Duodenal mucosa (tissue), 2 donors: ENCODE data around the gene EEF1AKMT2.
"Not testable (repeated sequence)": the region's sequence is repeated elsewhere in the genome, so short reads cannot be mapped to it uniquely, and the experiment has no call there.

Experiments
- H3K27ac ChIP-seq: one replicate; pipeline ENCODE4 v1.7.0; 2013; ENCODE audit warnings: low read depth, low read length
- H3K27me3 ChIP-seq, 2 donors: one replicate each; pipeline ENCODE4 v1.7.0; 2013; ENCODE audit warnings: low read length in 2 of 2, control low read depth in 1 of 2; ENCODE audit not compliant: insufficient read depth in 2 of 2, control insufficient read depth in 1 of 2
- H3K36me3 ChIP-seq, 2 donors: one replicate each; pipeline ENCODE4 v1.7.0; 2013; ENCODE audit warnings: low read length in 2 of 2, control low read depth in 1 of 2; ENCODE audit not compliant: insufficient read depth in 2 of 2, control insufficient read depth in 1 of 2
- H3K4me1 ChIP-seq, 2 donors: one replicate each; pipeline ENCODE4 v1.7.0; 2013; ENCODE audit warnings: low read length in 2 of 2, control low read depth in 1 of 2; ENCODE audit not compliant: insufficient read depth in 2 of 2, control insufficient read depth in 1 of 2
- H3K4me3 ChIP-seq, 2 donors: one replicate each; pipeline ENCODE4 v1.7.0; 2013; ENCODE audit warnings: low read length in 2 of 2, low read depth in 1 of 2
- H3K9ac ChIP-seq, 2 donors: one replicate each; pipeline ENCODE4 v1.7.0; 2013; ENCODE audit warnings: low read length in 2 of 2, low read depth in 1 of 2
- H3K9me3 ChIP-seq, 2 donors: one replicate each; pipeline ENCODE4 v1.7.0; 2013; ENCODE audit warnings: low read length in 2 of 2, control low read depth in 1 of 2; ENCODE audit not compliant: control insufficient read depth in 1 of 2

The EEF1AKMT2 gene

DNA sequence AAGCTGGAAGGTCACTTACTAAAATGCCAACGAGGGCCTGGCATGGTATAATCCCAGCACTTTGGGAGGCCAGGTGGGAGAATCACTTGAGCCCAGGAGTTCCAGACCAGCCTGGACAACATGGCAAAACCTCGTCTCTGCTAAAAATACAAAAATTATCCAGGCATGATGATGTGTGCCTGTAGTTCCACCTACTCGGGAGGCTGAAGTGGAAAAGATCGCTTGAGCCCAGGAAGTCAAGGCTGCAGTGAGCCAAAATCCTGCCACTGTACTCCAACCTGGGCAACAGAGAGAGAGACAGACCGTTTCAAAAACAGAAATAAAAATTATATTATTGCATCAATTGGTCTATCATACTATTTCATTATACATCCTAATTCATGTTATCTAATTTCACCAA is 29.4 kb downstream of the EEF1AKMT2 start:
- H3K4me1 ChIP-seq: no peaks in the 10 kb centered on the region
- H3K4me3 ChIP-seq: no peak overlapping the region
- H3K36me3 ChIP-seq: peaks cover 4 to 39% of the 10 kb centered on the region in 2 donors

DNA sequence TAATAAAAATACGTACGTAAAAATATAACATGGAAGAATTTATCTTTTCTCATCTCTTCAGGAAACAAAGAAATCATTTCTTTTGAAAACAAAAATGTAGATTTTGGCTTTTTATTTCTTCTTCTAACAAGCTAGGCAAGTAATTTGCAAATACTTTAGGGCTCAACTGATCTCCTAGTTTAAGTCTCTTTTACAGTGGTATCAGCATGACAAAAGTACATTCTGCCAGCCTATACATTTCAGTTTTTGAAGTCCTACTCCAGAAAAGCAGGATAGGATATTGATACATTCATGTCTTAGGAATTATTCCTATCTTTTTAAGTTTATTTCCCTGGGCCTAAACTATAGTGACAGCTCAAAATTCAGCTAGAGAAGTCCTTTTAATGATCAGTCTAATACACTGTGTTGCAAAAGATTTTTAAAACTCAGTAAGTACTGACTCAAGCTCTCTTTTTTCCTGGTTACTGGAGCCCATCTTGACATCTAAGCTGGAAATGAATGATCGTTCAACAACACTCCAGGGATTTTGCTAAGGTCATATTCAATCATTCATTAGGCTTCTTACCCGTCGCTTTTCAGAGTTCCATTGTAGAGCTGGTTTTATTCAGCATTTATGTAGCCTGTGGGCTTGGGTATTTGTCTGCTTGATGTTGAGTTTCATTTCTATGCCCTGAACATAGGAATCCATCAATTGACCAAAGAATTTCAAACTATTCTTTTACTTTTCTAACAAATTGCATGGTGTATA is 35.4 kb downstream of the EEF1AKMT2 start:
- no peak overlapping the region for H3K27ac ChIP-seq
- H3K4me3 ChIP-seq: no peak overlapping the region
- H3K4me1 ChIP-seq: peaks cover 4 to 6% of the 10 kb centered on the region in 2 donors
- no peaks in the 10 kb centered on the region for H3K27me3 ChIP-seq
- peaks cover 4 to 36% of the 10 kb centered on the region in 2 donors for H3K36me3 ChIP-seq
- no peak overlapping the region for H3K9ac ChIP-seq
- no peaks in the 10 kb centered on the region for H3K9me3 ChIP-seq

More for the DNA sequence above, 29.4 kb downstream of the EEF1AKMT2 start:
- Histone ChIP-seq H3K9ac (no peak overlapping the region), H3K27me3 (no peaks in the 10 kb centered on the region), H3K9me3 (no peaks in the 10 kb centered on the region), H3K27ac (no peak overlapping the region)

DNA sequence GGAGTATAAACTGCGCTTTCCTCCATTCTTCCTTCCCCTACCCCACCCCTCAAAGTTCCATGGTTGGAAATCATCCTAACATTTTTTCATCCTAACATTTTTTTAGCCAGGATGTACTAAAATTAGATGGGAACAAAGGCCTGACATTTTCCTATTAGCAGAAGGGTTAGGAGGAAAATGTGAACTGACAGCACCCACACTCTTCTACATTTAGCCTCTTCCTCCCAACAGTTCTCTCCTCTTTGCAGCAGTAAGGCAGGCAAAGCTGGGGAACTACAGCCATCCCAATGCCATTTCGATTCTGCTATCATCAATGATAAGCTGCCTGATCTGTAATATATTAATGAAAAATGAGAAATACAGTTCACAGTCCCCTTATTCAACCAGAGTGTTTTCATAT is 36.1 kb downstream of the EEF1AKMT2 start:
- Histone ChIP-seq H3K9ac (no peak overlapping the region), H3K4me1 (peaks cover 4 to 6% of the 10 kb centered on the region in 2 donors), H3K27me3 (no peaks in the 10 kb centered on the region), H3K36me3 (peaks cover 4 to 31% of the 10 kb centered on the region in 2 donors), H3K27ac (no peak overlapping the region), H3K9me3 (no peaks in the 10 kb centered on the region), H3K4me3 (no peak overlapping the region)

DNA sequence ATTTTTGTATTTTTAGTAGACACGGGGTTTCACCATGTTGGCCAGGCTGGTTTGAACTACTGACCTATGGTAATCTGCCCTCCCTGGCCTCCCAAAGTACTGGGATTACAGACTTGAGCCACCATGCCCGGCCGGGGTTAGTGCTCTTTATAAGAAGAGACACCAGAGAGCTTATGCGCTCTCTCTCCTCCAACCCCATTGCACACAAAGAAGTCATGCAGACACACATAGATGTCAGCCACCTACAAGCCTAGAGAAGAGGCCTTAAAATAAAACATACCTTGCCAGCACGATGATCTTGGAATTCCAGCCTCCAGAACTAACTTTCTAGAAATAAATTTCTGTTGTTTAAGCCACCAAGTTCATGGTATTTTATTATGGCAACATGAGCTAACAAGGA is 37.5 kb downstream of the EEF1AKMT2 start:
- H3K27ac ChIP-seq: no peak overlapping the region
- H3K27me3 ChIP-seq: no peaks in the 10 kb centered on the region
- peaks cover 2 to 26% of the 10 kb centered on the region in 2 donors for H3K36me3 ChIP-seq
- no peak overlapping the region for H3K4me3 ChIP-seq
- peaks cover 7 to 15% of the 10 kb centered on the region in 2 donors for H3K4me1 ChIP-seq
- H3K9ac ChIP-seq: no peak overlapping the region
- no peaks in the 10 kb centered on the region for H3K9me3 ChIP-seq

DNA sequence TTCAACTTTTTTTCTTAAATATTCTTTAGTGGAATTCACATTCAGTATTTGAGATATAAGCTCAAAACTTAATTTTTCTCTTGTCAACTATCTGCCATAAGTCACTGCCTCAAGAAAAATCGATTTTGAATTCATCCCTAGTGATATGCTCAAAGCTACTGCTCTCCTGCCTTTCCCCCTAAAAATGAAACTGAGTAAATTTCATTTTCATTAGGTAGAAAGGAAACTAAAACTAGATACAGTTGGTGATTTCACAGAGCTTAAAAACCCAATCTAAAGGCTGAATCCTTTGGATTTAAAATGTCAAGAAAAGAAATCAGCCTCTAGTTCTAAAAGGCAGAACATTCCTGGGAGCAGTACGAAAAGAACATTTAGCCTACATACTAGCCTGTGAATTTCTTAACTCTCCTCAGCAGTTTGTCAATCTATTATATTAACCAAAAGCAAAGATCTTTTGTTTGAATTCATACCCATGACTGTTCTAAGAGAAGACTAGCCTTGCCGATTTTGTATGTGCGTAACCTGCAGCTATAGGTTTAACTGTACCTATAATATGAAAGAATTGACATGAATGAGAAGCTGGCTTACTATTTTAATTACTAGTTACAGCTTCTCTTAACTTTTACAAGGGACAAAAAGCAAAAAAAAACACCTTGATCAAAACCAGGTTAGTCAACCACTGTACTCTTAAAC is 42.6 kb downstream of the EEF1AKMT2 start:
- Histone ChIP-seq H3K36me3 (peaks cover 0 to 3% of the 10 kb centered on the region in 2 donors), H3K4me1 (peaks cover 34 to 52% of the 10 kb centered on the region in 2 donors), H3K27ac (no peak overlapping the region), H3K27me3 (no peaks in the 10 kb centered on the region), H3K9ac (peak overlapping the region in 1 of 2 donors; percentile 13), H3K9me3 (no peaks in the 10 kb centered on the region), H3K4me3 (no peak overlapping the region)

DNA sequence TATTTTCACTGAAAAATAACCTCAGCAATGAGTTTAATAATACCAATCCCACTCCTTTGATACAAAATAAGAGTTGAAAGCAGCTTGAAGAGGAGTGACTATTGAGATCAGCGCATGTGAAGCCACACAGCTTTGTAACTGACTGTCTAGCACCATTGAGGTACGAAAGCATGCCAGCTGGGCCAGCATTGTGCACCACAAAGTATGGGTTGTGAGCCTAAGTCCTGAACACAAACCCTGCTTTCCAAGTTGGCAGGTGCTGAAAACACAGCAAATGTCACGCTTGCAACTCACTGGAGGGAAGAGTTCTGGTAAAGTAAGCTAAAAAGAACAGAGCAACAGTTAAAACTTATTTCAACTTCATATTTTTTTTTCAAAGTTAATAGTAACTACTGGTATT is 43.5 kb downstream of the EEF1AKMT2 start:
- Histone ChIP-seq H3K9ac (peak overlapping the region in 1 of 2 donors; percentile 15), H3K36me3 (no peaks in the 10 kb centered on the region), H3K4me1 (peaks cover 34 to 52% of the 10 kb centered on the region in 2 donors), H3K27ac (peak overlapping the region; percentile 5), H3K4me3 (no peak overlapping the region), H3K27me3 (no peaks in the 10 kb centered on the region), H3K9me3 (no peaks in the 10 kb centered on the region)

DNA sequence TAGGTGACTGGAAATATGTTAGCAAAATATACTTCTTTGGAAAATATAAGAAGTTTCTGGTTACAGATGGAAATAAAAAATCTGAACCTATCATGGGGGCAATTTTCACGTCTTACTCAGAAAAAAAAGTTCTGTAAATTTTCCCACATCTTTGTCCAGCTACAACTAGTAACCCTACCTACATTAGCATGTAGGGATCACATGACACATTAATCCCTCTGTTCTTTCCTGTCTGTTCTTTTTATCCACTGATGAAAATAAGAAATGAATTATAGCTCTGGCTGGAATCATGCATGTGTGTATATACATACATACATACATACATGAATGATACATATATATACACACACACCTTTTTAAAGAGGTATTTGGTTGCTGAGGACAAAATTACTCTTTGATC is 43.9 kb downstream of the EEF1AKMT2 start:
- peaks cover 35 to 52% of the 10 kb centered on the region in 2 donors for H3K4me1 ChIP-seq
- no peaks in the 10 kb centered on the region for H3K36me3 ChIP-seq
- H3K9ac ChIP-seq: peak overlapping the region in 1 of 2 donors; percentile 15
- H3K9me3 ChIP-seq: no peaks in the 10 kb centered on the region
- peak overlapping the region; percentile 28 for H3K27ac ChIP-seq
- H3K4me3 ChIP-seq: no peak overlapping the region
- no peaks in the 10 kb centered on the region for H3K27me3 ChIP-seq

DNA sequence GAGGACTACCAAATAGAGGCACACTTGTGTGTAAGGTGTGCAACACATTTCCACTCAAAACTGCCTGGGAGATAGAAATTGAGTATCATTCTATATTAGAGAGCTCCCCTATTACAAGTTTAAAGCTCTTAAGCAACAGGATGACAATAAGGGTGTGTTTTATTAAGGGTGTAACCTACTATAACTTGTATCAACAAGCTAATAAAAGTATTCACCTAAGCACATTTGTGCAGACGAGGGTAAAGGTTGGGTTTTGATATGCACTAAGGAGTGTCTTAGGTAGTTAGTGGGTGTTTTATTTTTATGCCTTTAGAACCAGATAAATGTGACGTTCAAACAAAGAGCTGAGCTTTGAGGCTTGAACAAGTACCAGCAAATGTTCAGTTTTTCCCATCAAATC is 44.7 kb downstream of the EEF1AKMT2 start:
- Histone ChIP-seq H3K9me3 (no peaks in the 10 kb centered on the region), H3K4me1 (peaks cover 42 to 57% of the 10 kb centered on the region in 2 donors), H3K4me3 (no peak overlapping the region), H3K27ac (peak overlapping the region; percentile 48), H3K27me3 (no peaks in the 10 kb centered on the region), H3K36me3 (no peaks in the 10 kb centered on the region), H3K9ac (peak overlapping the region in 1 of 2 donors; percentile 15)

DNA sequence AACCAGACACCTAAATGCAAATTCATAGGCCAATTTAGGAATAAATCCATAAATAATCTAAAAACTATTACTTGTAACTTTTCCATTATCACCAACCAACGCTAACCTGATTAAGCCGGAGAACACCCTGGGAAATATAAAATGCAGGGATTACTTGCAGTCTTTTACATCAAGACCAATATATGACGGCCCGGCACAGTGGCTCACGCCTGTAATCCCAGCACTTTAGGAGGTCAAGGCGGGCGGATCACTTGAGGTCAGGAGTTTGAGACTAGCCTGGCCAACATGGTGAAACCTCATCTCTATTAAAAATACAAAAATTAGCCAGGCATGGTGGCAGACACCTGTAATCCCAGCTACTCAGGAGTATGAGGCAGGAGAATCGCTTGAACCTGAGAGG is 45.2 kb downstream of the EEF1AKMT2 start:
- not testable (repeated sequence) for H3K9me3 ChIP-seq, H3K4me3 ChIP-seq, H3K27me3 ChIP-seq, H3K36me3 ChIP-seq
- H3K27ac ChIP-seq: peak overlapping the region; percentile 17
- H3K9ac ChIP-seq: peak overlapping the region in 1 of 2 donors; percentile 64
- peaks cover 48 to 63% of the 10 kb centered on the region in 2 donors for H3K4me1 ChIP-seq

DNA sequence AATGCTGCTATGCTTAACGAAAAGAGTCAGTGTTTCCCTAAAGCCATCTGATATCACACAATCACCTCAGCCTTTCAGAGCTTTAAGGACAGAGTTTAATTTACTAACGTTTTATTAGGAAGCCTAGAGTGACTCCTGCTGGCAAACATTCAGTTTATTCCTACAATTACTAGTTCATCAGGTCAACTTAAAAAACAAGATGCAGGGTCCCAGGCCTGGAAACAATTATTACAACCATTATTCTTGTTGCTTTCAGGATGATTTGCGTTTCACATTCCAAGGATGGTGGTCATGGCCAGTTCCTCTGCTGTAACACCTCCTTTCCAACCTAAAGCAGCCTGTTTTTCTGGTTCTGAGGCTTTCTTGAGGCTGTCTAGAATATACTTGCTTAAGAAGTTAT is 46.0 kb downstream of the EEF1AKMT2 start:
- H3K4me3 ChIP-seq: no peak overlapping the region
- H3K9ac ChIP-seq: peak overlapping the region; percentile 58 to 64
- no peaks in the 10 kb centered on the region for H3K36me3 ChIP-seq
- H3K9me3 ChIP-seq: no peaks in the 10 kb centered on the region
- peaks cover 54 to 71% of the 10 kb centered on the region in 2 donors for H3K4me1 ChIP-seq
- H3K27me3 ChIP-seq: no peaks in the 10 kb centered on the region
- no peak overlapping the region for H3K27ac ChIP-seq
